Measurements from ENCODE around the gene RNF212.
"Not testable (repeated sequence)": the region's sequence is repeated elsewhere in the genome, so short reads cannot be mapped to it uniquely, and the experiment has no call there.

RNF212 gene

GRCh38 chr4:1113311-1114009 is at the start of gene RNF212:
Gene RNF212, minus strand, starts transcription at chr4:1113564. Its CDS starts 100 bp downstream, at chr4:1113464.
- DNase-seq: peak; percentile 8 to 31

- DNase-seq: no peak
Observed at GRCh38 chr4:1160351-1160750, 47.0 kb upstream of the RNF212 start.

- DNase-seq: no peak
Observed at GRCh38 chr4:1156069-1156468, 42.7 kb upstream of the RNF212 start.

GRCh38 chr4:1155314-1155713 is 42.0 kb upstream of the RNF212 start:
- no peak for DNase-seq

- DNase-seq: no peak
Observed at GRCh38 chr4:1154523-1155182, 41.3 kb upstream of the RNF212 start.

GRCh38 chr4:1154126-1154522 is 40.8 kb upstream of the RNF212 start:
- no peak for DNase-seq

GRCh38 chr4:1153567-1154090 is 40.3 kb upstream of the RNF212 start:
- DNase-seq: no peak

GRCh38 chr4:1152290-1152689 is 38.9 kb upstream of the RNF212 start:
- no peak for DNase-seq

- DNase-seq: no peak
Observed at GRCh38 chr4:1151541-1151940, 38.2 kb upstream of the RNF212 start.

GRCh38 chr4:1150875-1151274 is 37.5 kb upstream of the RNF212 start:
- no peak for DNase-seq

- DNase-seq: no peak
Observed at GRCh38 chr4:1139860-1140259, 26.5 kb upstream of the RNF212 start.

GRCh38 chr4:1137850-1138249 is 24.5 kb upstream of the RNF212 start:
- DNase-seq: no peak

- no peak for DNase-seq
Observed at GRCh38 chr4:1137063-1137776, 23.9 kb upstream of the RNF212 start.

- no peak for DNase-seq
Observed at GRCh38 chr4:1136048-1136447, 22.7 kb upstream of the RNF212 start.

- DNase-seq: no peak
Observed at GRCh38 chr4:1133033-1133432, 19.7 kb upstream of the RNF212 start.

GRCh38 chr4:1130316-1131186 is 17.2 kb upstream of the RNF212 start:
- DNase-seq: peak; percentile 70 to 75

GRCh38 chr4:1126506-1126905 is 13.1 kb upstream of the RNF212 start:
- no peak for DNase-seq

GRCh38 chr4:1125466-1125865 is 12.1 kb upstream of the RNF212 start:
- not testable (repeated sequence) for DNase-seq

- no peak for DNase-seq
Observed at GRCh38 chr4:1124818-1125217, 11.5 kb upstream of the RNF212 start.

GRCh38 chr4:1122505-1122904 is 9.1 kb upstream of the RNF212 start:
- DNase-seq: no peak

- DNase-seq: no peak
Observed at GRCh38 chr4:1116838-1117237, 3.5 kb upstream of the RNF212 start.

GRCh38 chr4:1115528-1116293 is 2.3 kb upstream of the RNF212 start:
- no peak for DNase-seq
